ENCODE data around the gene EXD2.

DNA sequence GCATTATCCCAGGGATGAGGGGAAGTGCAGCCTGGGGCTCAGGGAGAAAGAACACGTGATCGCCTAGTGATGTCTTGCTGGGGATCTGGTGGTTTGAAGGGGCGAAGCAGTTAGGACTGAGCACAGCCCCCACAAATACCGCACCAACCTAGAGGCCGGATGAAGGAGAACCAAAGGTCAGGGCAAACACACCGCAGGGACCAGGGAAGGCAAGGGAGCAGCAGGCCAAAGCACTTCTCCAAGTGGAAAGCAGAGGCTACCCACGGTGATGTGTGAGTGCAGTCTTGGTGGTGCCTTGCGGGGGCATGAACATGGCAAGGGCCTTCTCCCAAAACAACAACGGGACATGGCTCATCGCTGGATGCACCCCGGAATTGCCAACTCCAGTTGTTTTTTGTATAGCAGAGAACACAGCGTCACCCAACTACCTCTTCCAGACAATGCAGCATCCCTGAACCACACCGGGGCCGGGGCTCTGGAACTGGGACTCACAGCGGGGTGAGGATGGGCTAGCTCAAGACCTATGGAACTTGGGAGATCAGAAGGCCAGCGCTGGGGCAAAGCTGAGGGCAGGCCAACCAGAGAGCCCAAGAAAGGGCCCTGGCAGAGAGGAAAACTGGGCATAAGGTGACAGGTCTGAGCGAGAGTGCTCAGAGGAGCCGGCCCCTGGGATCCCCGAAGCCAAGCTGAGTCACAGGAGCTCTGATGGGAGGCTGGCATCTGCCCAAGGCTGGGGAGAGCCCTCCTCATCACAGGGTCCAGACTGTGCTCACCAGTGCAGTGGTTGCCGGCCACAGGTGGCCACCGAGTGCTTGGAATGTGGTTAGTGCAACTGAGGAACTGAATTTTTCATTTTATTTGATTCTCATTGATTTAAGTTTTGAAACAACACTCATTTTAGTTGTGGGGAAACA lies 79.8 kb downstream of the EXD2 start:
- TF ChIP-seq, protein P1, sequence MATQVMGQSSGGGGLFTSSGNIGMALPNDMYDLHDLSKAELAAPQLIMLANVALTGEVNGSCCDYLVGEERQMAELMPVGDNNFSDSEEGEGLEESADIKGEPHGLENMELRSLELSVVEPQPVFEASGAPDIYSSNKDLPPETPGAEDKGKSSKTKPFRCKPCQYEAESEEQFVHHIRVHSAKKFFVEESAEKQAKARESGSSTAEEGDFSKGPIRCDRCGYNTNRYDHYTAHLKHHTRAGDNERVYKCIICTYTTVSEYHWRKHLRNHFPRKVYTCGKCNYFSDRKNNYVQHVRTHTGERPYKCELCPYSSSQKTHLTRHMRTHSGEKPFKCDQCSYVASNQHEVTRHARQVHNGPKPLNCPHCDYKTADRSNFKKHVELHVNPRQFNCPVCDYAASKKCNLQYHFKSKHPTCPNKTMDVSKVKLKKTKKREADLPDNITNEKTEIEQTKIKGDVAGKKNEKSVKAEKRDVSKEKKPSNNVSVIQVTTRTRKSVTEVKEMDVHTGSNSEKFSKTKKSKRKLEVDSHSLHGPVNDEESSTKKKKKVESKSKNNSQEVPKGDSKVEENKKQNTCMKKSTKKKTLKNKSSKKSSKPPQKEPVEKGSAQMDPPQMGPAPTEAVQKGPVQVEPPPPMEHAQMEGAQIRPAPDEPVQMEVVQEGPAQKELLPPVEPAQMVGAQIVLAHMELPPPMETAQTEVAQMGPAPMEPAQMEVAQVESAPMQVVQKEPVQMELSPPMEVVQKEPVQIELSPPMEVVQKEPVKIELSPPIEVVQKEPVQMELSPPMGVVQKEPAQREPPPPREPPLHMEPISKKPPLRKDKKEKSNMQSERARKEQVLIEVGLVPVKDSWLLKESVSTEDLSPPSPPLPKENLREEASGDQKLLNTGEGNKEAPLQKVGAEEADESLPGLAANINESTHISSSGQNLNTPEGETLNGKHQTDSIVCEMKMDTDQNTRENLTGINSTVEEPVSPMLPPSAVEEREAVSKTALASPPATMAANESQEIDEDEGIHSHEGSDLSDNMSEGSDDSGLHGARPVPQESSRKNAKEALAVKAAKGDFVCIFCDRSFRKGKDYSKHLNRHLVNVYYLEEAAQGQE (IDR thresholded peaks at IDR 0.05; ENCODE audit: unreplicated experiment): no peak
- TF ChIP-seq, protein P2, sequence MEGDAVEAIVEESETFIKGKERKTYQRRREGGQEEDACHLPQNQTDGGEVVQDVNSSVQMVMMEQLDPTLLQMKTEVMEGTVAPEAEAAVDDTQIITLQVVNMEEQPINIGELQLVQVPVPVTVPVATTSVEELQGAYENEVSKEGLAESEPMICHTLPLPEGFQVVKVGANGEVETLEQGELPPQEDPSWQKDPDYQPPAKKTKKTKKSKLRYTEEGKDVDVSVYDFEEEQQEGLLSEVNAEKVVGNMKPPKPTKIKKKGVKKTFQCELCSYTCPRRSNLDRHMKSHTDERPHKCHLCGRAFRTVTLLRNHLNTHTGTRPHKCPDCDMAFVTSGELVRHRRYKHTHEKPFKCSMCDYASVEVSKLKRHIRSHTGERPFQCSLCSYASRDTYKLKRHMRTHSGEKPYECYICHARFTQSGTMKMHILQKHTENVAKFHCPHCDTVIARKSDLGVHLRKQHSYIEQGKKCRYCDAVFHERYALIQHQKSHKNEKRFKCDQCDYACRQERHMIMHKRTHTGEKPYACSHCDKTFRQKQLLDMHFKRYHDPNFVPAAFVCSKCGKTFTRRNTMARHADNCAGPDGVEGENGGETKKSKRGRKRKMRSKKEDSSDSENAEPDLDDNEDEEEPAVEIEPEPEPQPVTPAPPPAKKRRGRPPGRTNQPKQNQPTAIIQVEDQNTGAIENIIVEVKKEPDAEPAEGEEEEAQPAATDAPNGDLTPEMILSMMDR (conservative IDR thresholded peaks at IDR 0.05; ENCODE audit: low read depth in 2 of 2): no peak
- TF ChIP-seq POLR2AphosphoS5 (IDR thresholded peaks at IDR 0.05; ENCODE audit: low read depth) (no peak), EZH2 (IDR thresholded peaks at IDR 0.05; ENCODE audit: low read depth, unreplicated experiment) (no peak), NANOG (IDR thresholded peaks at IDR 0.05; ENCODE audit: borderline replicate concordance) (no peak), EZH2phosphoT487 (IDR thresholded peaks at IDR 0.05; ENCODE audit: unreplicated experiment) (no peak), CREB1 (CRISPR knock-in tag; IDR thresholded peaks at IDR 0.05; ENCODE audit: low read depth) (no peak), ZNF114 (CRISPR knock-in tag; IDR thresholded peaks at IDR 0.05) (no peak), ZNF331 (CRISPR knock-in tag; IDR thresholded peaks at IDR 0.05; ENCODE audit: low read depth) (no peak), JUNB (IDR thresholded peaks at IDR 0.05; ENCODE audit: unreplicated experiment) (no peak), STAT1 (IDR thresholded peaks at IDR 0.05; ENCODE audit: unreplicated experiment) (no peak)
- TF ChIP-seq, protein P3, sequence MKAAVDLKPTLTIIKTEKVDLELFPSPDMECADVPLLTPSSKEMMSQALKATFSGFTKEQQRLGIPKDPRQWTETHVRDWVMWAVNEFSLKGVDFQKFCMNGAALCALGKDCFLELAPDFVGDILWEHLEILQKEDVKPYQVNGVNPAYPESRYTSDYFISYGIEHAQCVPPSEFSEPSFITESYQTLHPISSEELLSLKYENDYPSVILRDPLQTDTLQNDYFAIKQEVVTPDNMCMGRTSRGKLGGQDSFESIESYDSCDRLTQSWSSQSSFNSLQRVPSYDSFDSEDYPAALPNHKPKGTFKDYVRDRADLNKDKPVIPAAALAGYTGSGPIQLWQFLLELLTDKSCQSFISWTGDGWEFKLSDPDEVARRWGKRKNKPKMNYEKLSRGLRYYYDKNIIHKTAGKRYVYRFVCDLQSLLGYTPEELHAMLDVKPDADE (IDR thresholded peaks at IDR 0.05): no peak
- TF ChIP-seq, protein P4, sequence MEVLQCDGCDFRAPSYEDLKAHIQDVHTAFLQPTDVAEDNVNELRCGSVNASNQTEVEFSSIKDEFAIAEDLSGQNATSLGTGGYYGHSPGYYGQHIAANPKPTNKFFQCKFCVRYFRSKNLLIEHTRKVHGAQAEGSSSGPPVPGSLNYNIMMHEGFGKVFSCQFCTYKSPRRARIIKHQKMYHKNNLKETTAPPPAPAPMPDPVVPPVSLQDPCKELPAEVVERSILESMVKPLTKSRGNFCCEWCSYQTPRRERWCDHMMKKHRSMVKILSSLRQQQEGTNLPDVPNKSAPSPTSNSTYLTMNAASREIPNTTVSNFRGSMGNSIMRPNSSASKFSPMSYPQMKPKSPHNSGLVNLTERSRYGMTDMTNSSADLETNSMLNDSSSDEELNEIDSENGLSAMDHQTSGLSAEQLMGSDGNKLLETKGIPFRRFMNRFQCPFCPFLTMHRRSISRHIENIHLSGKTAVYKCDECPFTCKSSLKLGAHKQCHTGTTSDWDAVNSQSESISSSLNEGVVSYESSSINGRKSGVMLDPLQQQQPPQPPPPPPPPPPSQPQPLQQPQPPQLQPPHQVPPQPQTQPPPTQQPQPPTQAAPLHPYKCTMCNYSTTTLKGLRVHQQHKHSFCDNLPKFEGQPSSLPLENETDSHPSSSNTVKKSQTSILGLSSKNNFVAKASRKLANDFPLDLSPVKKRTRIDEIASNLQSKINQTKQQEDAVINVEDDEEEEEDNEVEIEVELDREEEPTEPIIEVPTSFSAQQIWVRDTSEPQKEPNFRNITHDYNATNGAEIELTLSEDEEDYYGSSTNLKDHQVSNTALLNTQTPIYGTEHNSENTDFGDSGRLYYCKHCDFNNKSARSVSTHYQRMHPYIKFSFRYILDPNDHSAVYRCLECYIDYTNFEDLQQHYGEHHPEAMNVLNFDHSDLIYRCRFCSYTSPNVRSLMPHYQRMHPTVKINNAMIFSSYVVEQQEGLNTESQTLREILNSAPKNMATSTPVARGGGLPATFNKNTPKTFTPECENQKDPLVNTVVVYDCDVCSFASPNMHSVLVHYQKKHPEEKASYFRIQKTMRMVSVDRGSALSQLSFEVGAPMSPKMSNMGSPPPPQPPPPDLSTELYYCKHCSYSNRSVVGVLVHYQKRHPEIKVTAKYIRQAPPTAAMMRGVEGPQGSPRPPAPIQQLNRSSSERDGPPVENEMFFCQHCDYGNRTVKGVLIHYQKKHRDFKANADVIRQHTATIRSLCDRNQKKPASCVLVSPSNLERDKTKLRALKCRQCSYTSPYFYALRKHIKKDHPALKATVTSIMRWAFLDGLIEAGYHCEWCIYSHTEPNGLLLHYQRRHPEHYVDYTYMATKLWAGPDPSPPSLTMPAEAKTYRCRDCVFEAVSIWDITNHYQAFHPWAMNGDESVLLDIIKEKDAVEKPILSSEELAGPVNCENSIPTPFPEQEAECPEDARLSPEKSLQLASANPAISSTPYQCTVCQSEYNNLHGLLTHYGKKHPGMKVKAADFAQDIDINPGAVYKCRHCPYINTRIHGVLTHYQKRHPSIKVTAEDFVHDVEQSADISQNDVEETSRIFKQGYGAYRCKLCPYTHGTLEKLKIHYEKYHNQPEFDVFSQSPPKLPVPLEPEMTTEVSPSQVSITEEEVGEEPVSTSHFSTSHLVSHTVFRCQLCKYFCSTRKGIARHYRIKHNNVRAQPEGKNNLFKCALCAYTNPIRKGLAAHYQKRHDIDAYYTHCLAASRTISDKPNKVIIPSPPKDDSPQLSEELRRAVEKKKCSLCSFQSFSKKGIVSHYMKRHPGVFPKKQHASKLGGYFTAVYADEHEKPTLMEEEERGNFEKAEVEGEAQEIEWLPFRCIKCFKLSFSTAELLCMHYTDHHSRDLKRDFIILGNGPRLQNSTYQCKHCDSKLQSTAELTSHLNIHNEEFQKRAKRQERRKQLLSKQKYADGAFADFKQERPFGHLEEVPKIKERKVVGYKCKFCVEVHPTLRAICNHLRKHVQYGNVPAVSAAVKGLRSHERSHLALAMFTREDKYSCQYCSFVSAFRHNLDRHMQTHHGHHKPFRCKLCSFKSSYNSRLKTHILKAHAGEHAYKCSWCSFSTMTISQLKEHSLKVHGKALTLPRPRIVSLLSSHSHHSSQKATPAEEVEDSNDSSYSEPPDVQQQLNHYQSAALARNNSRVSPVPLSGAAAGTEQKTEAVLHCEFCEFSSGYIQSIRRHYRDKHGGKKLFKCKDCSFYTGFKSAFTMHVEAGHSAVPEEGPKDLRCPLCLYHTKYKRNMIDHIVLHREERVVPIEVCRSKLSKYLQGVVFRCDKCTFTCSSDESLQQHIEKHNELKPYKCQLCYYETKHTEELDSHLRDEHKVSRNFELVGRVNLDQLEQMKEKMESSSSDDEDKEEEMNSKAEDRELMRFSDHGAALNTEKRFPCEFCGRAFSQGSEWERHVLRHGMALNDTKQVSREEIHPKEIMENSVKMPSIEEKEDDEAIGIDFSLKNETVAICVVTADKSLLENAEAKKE (CRISPR knock-in tag; IDR thresholded peaks at IDR 0.05): no peak

Data from GM23338 (cell line).